K562 (cell line): Measurements from ENCODE around the gene TRAF1. TPM values are rescaled to one million over a fixed set of nuclear protein-coding genes. Genes with fewer than 3 reads are reported as not detected.

Experiments used
- AFF4 ChIP-seq: sonication (generic); formaldehyde crosslinking; IDR thresholded peaks from 2 replicates; pipeline ENCODE4 v1.8.0; 2023; ENCODE audit warnings: mild to moderate bottlenecking, missing genetic modification reagents
- CBFA2T3 ChIP-seq: fragments of 450-650 bp; IDR thresholded peaks from 2 replicates; pipeline ENCODE4 v1.6.1; 2017
- CREM ChIP-seq: IDR thresholded peaks from 2 replicates; pipeline ENCODE4 v1.6.1; 2014; ENCODE audit warnings: antibody characterized with exemption, low read depth
- RERE ChIP-seq: sonication (generic); formaldehyde crosslinking; IDR thresholded peaks from 2 replicates; pipeline ENCODE4 v1.8.0; 2023; ENCODE audit warnings: missing genetic modification reagents, mild to moderate bottlenecking, borderline replicate concordance
- YBX1 ChIP-seq: fragments of 450-650 bp; IDR thresholded peaks from 2 replicates; pipeline ENCODE4 v1.7.1; 2016; ENCODE audit warnings: mild to moderate bottlenecking
- ZNF551 ChIP-seq: fragments of 250-450 bp; sonication (Bioruptor Pico); IDR thresholded peaks from 2 replicates; pipeline ENCODE4 v1.5.0; 2021; ENCODE audit warnings: mild to moderate bottlenecking, moderate library complexity
- polyA plus RNA-seq, 8 experiments: library from polyadenylated mRNA; depleted of rRNA in 4 of 8; stranded (reverse) in 5 of 8; unstranded in 3 of 8; fragments of >200 nt; fragmentation: Nextera tagmentation in 2 of 8; fragmentation: Illumina TruSeq in 1 of 8; extraction: Ambion mirVana in 2 of 8; extraction: Trizol in 1 of 8; gene quantifications; 2 replicates each; pipeline versions ENCODE4 v1.2.1 to v1.2.3, GENCODE V29; 2011 to 2014; ENCODE audit warnings: inconsistent platforms in 1 of 8, missing spikeins in 1 of 8
- total RNA-seq, 7 experiments: library from RNA; depleted of rRNA in 6 of 7; stranded (reverse); fragments of >200 nt in 6 of 7; fragmentation: Illumina TruSeq in 2 of 7; extraction: Trizol in 2 of 7; gene quantifications; 2 replicates each; pipeline versions ENCODE4 v1.2.1 to v1.2.3, GENCODE V29; 2011 to 2021; ENCODE audit warnings: low replicate concordance in 1 of 7
- TF ChIP-seq, protein P1 (sequence below): sonication (generic); formaldehyde crosslinking; IDR thresholded peaks from 2 replicates; pipeline ENCODE4 v1.8.0; 2022; ENCODE audit warnings: mild to moderate bottlenecking, missing genetic modification reagents

Gene TRAF1
- total and polyA plus RNA-seq, 9 of the 15 experiments (the other 6 are each of a cell fraction or from before 2014, with no cell fraction given), result 0.01 to 1.1 (median 0.04) TPM; not detected in 2

DNA sequence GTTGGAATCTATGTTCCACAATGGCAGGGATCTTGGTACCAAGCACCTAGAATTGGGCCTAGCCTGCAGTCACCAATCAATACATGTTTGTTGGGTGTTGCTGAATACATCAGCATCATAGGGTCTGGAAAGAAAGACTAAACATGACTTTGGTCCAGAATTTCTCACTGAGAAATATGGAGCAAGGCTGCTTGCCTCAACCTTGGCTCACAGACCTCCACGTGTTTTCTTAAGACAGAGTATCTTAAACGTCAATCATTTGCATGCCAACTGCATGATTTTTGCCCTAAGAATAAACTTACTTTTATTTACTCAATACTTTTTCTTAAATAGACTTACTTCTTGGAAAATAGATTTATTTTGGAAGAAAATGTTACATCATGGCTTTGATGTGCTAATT is 22.7 kb upstream of the TRAF1 start (continued):
- TF ChIP-seq RERE, result no peak
- no peak for TF ChIP-seq YBX1
- TF ChIP-seq CREM, result no peak
- no peak for TF ChIP-seq AFF4
- no peak for TF ChIP-seq CBFA2T3
- TF ChIP-seq ZNF551 (CRISPR knock-in tag), result no peak
- TF ChIP-seq, protein P1, sequence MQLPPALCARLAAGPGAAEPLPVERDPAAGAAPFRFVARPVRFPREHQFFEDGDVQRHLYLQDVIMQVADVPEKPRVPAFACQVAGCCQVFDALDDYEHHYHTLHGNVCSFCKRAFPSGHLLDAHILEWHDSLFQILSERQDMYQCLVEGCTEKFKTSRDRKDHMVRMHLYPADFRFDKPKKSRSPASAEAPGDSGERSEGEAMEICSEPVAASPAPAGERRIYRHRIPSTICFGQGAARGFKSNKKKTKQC (CRISPR knock-in tag), result no peak
